NCI-H446 treated with DMSO at 0.1 percent for 48 hours (cell line): ENCODE results near the gene UNC13A.
"Not testable (repeated sequence)": the region's sequence is repeated elsewhere in the genome, so short reads cannot be mapped to it uniquely, and the experiment has no call there.

Experiments
- DNase-seq: peaks from one replicate; lab custom pipeline; 2025; lab: John Stamatoyannopoulos, UW

Gene UNC13A

GRCh38 chr19:17567940-17568339, 120.2 kb downstream of the UNC13A start:
- DNase-seq = no peak

- DNase-seq = no peak
These were observed 122.5 kb downstream of the UNC13A start for GRCh38 chr19:17565611-17566010.

- DNase-seq = no peak
These were observed 123.4 kb downstream of the UNC13A start for GRCh38 chr19:17564781-17565180.

- DNase-seq = no peak
These were observed 125.6 kb downstream of the UNC13A start for GRCh38 chr19:17562561-17562960.

GRCh38 chr19:17562097-17562496, 126.1 kb downstream of the UNC13A start:
- no peak for DNase-seq

- DNase-seq = no peak
These were observed 128.0 kb downstream of the UNC13A start for GRCh38 chr19:17560205-17560595.

- no peak for DNase-seq
These were observed 130.7 kb downstream of the UNC13A start for GRCh38 chr19:17557466-17557865.

- DNase-seq = no peak
These were observed 131.2 kb downstream of the UNC13A start for GRCh38 chr19:17556995-17557394.

GRCh38 chr19:17555929-17556813, 132.0 kb downstream of the UNC13A start:
- no peak for DNase-seq

- peak; percentile 91 for DNase-seq
These were observed 132.7 kb downstream of the UNC13A start, which contains the start of gene COLGALT1 for GRCh38 chr19:17555480-17555928. Gene COLGALT1 (plus strand): TSS chr19:17555649. CDS start chr19:17555714, 65 bp downstream.

- DNase-seq = no peak
These were observed 133.1 kb downstream of the UNC13A start for GRCh38 chr19:17554968-17555479.

- DNase-seq = peak; percentile 88
These were observed 134.9 kb downstream of the UNC13A start for GRCh38 chr19:17553256-17553655.

- DNase-seq = not testable (repeated sequence)
These were observed 135.4 kb downstream of the UNC13A start for GRCh38 chr19:17552735-17553134.
